OCI-LY7 (cell line): ENCODE measurements around the gene NCAPD3.

ENCODE experiments used
- CTCF ChIP-seq: fragments of 200-600 bp; sonication (generic); conservative IDR thresholded peaks from 2 replicates; pipeline ENCODE4 v1.5.1; 2014; ENCODE audit warnings: mild to moderate bottlenecking, antibody characterized with exemption, low read length, moderate library complexity, mixed read lengths
- EZH2phosphoT487 ChIP-seq: fragments of 200-600 bp; sonication (generic); IDR thresholded peaks from 2 replicates; pipeline ENCODE4 v1.6.1; 2018; ENCODE audit warnings: low read depth, borderline replicate concordance, mild to moderate bottlenecking, mixed run types, antibody characterized with exemption, low read length, moderate library complexity, mixed read lengths

DNA sequence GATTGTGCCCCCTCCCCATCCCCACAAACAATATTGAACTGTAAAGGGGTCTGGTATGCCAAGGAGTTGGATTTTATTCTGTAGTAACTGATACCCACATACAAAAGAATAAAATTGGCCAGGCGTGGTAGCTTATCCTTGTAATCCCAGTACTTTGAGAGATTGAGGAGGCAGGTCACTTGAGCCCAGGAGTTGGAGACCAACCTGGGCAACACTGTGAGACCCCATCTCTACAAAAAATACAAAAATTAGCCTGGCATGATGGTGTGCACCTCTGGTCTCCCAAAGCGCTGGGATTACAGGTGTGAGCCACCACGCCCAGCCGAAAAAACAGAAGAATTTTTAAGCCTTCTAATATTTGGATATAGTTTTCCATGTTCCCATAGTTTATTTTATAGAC is 48.2 kb upstream of the NCAPD3 start:
- TF ChIP-seq CTCF (no peak), EZH2phosphoT487 (no peak)
